ENCODE results near the gene B4GALT1.
"Not testable (repeated sequence)": the region's sequence is repeated elsewhere in the genome, so short reads cannot be mapped to it uniquely, and the experiment has no call there.

The B4GALT1 gene

GRCh38 chr9:33161589-33162132, 5.5 kb downstream of the B4GALT1 start:
- DNase-seq (ENCODE audit: low read depth): no peak

DNA sequence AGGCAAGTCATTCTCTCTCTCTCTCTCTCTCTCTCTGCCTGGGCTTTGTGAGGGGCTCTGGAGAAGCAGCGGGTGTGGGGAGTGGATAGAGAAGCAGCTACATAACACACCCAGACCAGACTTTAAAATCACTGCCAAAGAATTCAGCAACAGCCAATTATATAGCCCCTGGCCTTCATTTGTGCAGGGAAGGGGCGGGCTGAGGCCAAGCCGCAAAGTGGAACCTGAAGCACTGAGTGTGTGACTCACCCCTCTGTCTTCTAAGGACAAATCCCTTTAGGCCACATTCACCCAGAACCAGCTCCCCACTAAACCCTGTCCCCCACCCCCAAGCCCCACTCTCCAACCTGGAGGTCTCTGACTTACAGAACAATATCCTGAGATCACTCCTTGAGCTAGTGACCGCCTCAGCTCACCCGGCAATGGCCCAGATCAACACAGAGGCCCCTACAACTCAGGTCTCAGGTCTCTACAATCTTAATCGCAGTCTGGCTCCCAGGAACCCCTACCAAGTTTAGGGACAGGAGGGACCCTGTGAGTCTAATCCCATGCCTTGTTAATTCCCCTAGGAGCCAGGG, 6.0 kb downstream of the B4GALT1 start:
- no peak for DNase-seq (ENCODE audit: low read depth)

DNA sequence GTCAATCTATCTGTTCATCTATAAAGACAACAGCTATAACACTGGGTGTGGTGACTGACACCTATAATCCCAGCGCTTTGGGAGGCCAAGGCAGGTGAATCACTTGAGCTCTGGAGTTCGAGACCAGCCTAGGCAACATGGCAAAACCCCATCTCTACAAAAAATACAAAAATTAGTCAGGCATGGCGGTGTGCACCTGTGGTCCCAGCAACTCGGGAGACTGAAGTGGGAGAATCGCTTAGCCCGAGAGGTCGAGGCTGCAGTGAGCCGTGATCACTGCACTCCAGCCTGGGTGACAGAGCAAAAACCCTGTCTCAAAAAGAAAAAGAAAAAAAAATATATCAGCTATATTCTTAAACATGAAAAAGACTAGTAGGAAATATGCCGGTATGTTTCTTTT, 6.7 kb downstream of the B4GALT1 start:
- DNase-seq (ENCODE audit: low read depth): not testable (repeated sequence)

DNA sequence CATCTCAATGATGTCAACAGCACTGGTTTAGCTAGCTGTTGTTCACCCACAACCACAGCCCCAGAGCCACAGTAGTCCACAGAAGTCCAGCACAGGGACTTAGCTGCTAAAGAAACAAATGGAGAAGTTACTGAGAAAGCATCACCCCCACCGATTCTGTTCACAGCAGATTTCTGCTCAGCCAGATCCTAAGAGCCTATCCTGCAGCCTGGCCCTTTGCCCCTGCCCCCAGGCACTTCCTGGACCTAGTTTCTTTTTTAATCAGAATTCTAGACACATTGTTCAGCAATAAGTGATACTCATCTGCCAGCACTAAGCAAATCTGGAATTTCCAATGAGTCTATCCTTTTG, 7.4 kb downstream of the B4GALT1 start:
- DNase-seq (ENCODE audit: low read depth): no peak

DNA sequence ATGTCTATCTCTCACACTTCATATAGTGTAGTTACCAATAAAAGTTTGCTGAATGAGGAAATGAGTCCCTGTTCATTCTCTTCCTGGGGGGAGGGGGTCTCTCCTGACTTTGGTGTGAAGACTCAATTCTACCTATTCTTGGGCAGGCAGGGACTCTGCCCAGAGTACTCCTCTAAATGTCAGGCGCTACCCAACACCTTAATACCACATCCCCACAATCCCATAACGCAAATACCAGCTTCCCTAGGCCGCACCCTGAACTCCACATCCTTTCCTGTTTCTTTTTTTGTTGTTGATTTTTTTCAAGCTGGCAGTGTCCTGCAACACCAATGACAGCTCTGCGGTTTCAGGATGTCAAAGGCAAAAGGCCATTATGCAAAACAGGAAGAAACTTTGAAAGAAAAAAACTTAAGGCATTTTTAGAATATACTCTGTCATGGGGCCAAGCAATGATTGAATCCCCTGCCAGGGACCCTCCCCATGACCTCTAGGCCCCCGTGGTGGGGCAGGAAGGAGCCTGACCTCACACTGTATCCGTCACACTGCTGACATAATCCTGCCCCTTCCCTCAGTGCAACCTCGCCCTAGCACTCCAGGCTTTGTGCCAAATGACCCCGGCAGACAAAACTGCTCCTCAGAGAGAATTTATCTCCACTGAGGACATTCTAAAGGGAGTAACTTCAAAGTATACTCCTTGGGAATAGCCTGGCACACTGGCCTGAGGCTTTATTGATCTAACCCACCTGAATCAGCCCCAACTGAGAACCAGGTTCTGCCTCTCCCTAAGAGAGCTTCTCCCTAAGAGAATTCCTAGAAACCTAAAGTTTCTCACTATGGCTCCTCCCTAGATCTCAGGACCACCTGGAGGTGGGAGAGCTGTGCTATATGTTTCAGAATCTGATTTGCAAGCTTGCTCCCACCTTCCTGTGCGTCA, 8.0 kb downstream of the B4GALT1 start:
- DNase-seq (ENCODE audit: low read depth): no peak

- no peak for DNase-seq (ENCODE audit: low read depth)
Observed at GRCh38 chr9:33157960-33158842, 8.9 kb downstream of the B4GALT1 start.

DNA sequence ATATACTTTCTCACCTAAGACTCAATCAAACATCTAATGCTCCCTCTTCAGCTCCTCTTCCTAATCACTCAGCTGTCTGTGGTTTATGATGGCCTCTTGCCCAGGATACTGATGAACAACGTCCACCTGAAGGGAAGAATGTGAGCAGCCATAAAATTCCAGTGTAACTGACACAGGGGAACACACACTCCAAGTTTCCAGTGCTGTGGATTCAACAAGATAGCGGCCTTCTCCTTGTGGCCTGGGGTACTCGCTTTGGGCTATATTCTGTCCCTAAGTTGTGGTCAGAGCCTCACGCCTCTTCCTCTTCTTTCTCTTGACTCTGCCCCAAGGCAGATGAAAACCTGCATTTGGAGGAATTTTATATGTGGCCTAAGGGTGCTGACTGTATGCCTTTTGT, 11.7 kb downstream of the B4GALT1 start:
- DNase-seq (ENCODE audit: low read depth): no peak

DNA sequence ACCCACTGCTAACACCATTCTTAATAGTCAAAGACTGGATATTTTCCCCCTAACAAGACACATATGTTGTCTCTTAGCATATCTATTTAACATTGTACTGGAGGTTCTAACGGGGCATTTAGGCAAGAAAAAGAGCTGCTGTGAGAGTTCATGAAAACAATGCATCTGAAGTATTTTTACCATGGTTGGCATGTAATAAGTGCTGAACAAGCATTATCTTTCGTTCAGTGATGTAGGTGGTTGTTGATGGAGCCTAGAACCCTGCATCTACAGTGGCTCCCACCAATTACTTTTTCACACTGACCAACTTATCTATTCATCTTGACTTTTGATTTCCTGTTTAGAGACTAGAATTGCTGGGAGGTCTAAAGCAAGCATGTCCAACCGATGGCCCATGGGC, 12.8 kb downstream of the B4GALT1 start:
- DNase-seq (ENCODE audit: low read depth): no peak

DNA sequence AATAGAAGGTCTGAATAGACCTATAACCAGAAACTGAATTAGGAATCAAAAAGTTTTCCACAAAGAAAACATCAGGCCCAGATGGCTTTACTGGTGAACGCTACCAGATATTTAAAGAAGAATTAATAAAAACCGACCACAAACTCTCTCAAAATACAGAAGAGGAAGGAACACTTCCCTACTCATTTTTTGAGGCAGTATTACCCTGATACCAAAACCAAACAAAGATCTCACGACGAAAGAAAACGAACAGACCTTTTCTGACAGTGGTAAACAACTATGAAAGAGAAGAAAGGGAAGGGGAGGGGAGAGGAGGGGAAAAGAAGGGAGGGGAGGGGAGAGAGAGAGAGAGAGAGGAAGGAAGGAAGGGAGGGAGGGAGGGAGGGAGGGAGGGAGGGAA, 13.5 kb downstream of the B4GALT1 start:
- DNase-seq (ENCODE audit: low read depth): no peak

DNA sequence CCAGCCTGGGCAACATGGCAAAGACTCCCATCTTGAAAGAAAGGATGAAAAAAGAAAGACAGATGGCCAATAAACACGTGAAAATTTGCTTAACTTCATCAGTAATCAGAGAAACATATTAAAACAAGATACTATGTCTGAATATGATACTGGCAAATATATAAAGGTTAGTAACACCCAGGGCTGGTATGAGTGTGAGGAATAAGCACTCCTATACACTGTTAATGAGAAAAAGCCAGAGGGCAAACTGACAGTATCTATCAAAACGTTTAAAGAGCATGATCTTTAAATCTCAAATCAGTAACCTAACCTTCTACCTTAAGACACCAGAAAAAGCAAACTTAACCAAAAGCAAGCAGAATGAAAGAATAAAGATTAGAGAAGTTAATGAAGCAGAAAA, 14.1 kb downstream of the B4GALT1 start:
- no peak for DNase-seq (ENCODE audit: low read depth)

GRCh38 chr9:33151601-33152000, 15.5 kb downstream of the B4GALT1 start:
- DNase-seq (ENCODE audit: low read depth): no peak

DNA sequence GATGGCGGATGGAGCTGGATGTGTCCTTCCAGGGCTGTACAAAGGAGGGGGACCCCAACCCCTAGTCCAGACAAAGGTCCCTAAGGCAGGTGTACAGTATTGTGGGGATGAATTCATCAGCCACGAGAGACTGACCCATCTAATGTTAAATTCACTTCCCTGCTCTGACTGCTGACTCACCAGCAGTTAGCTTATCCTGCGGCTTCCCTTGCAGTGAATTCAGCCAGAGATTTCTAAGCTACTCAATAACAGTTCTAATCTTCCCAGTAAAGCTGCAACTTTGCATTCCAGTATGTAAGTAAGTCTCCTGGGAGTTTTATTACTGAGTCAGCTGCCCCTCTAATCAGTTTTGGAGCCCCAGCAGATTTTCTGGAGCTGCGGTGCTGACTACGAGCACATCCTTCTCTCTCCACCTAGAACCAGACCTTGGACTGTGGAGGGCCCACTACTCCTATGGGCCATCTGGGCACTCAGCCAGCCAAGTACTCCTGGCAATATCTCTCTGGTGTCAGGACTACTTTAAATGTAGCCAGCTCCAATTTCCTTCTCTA, 16.1 kb downstream of the B4GALT1 start:
- DNase-seq (ENCODE audit: low read depth): no peak

DNA sequence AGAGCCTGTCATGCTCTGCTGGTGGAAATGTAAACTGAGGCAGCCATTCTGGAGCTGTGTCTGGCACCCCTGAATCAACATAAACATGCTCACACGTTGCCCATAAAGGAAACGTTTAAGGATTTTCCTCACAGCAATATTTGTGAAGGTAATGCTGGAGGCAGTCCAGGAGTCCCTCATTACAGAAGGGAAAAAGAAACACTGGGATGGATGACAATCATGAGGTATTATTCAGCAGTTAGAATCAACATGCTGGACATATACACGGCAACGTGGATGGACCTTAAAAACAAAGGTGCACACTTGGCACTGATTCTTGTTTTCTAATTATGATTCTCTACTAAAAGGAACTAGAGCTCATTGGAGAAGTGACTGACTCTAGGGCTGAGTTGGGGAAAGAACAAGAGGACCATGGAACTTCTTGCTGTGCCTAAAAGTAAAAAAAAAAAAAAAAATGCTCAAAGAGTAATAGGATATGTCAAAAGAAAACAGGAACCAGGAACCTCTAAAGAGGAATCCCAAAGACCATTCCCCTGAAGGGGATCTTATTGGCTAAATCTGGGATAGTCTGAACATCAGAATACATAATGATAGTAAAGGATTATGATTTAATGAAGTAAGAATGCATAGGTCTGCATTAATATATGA, 18.6 kb downstream of the B4GALT1 start:
- no peak for DNase-seq (ENCODE audit: low read depth)

GRCh38 chr9:33147416-33148169, 19.5 kb downstream of the B4GALT1 start:
- DNase-seq (ENCODE audit: low read depth): no peak

GRCh38 chr9:33146298-33146697, 20.8 kb downstream of the B4GALT1 start:
- no peak for DNase-seq (ENCODE audit: low read depth)

GRCh38 chr9:33144551-33144950, 22.6 kb downstream of the B4GALT1 start:
- DNase-seq (ENCODE audit: low read depth): no peak

- DNase-seq (ENCODE audit: low read depth): no peak
Observed at GRCh38 chr9:33143241-33143661, 23.9 kb downstream of the B4GALT1 start.

DNA sequence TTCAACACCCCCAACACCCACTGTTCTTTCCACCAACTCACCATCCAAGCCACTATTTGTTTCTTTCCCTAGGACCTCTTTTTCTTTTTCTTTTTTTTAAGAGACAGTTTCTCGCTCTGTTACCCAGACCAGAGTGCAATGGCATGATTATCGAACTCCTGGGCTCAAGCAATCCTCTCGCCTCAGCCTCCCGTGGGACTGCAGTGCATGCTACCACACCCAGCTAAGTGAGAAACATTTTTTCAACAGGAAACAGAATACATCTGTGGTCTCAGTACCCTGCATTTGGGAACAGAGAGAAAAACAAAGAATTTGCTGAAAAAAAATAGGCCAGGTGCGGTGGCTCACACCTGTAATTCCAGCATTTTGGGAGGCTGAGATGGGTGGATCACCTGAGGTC, 24.6 kb downstream of the B4GALT1 start:
- DNase-seq (ENCODE audit: low read depth): no peak

- no peak for DNase-seq (ENCODE audit: low read depth)
Observed at GRCh38 chr9:33140401-33141360, 26.5 kb downstream of the B4GALT1 start.
